Right lung (tissue), 5 donors: ENCODE data around the gene MEGF8. TPM values are rescaled to one million over a fixed set of nuclear protein-coding genes. Genes with fewer than 3 reads are reported as not detected.

Source experiments
- DNase-seq, 2 donors: peaks; one replicate each; pipeline ENCODE4 v3.0.0-alpha.2; 2013
- polyA plus RNA-seq, 5 donors: library from polyadenylated mRNA; unstranded; fragments of 120-200 nt; gene quantifications; one replicate each; pipeline versions ENCODE4 v1.2.1 to v1.2.3, GENCODE V29; 2013; ENCODE audit warnings: inconsistent platforms in 1 of 5, low replicate concordance in 1 of 5; ENCODE audit not compliant: insufficient read length in 5 of 5, insufficient read depth in 1 of 5

The MEGF8 gene
- polyA plus RNA-seq, 5 donors = 21.4 to 39.5 (median 27.9) TPM

GRCh38 chr19:42353341-42354015, 28.0 kb downstream of the MEGF8 start:
- DNase-seq = no peak

- DNase-seq = no peak
Measured at GRCh38 chr19:42355896-42356295, 30.5 kb downstream of the MEGF8 start.

- no peak for DNase-seq
Measured at GRCh38 chr19:42356686-42357085, 31.3 kb downstream of the MEGF8 start.

- no peak for DNase-seq
Measured at GRCh38 chr19:42357290-42357689, 31.9 kb downstream of the MEGF8 start.

GRCh38 chr19:42360787-42361544, 35.5 kb downstream of the MEGF8 start:
- no peak for DNase-seq

GRCh38 chr19:42361545-42361910, 36.1 kb downstream of the MEGF8 start:
- DNase-seq = no peak

GRCh38 chr19:42362342-42362741, 36.9 kb downstream of the MEGF8 start:
- DNase-seq = no peak

GRCh38 chr19:42362891-42363440, 37.5 kb downstream of the MEGF8 start:
- DNase-seq = no peak

GRCh38 chr19:42363614-42364346, 38.3 kb downstream of the MEGF8 start:
- no peak for DNase-seq

- no peak for DNase-seq
Measured at GRCh38 chr19:42366673-42367072, 41.2 kb downstream of the MEGF8 start.

- no peak for DNase-seq
Measured at GRCh38 chr19:42367929-42368328, 42.5 kb downstream of the MEGF8 start.

GRCh38 chr19:42368360-42368759, 42.9 kb downstream of the MEGF8 start:
- no peak for DNase-seq

- no peak for DNase-seq
Measured at GRCh38 chr19:42368765-42369164, 43.3 kb downstream of the MEGF8 start.

GRCh38 chr19:42369433-42370067, 44.1 kb downstream of the MEGF8 start:
- no peak for DNase-seq

GRCh38 chr19:42370068-42370520, 44.7 kb downstream of the MEGF8 start:
- no peak for DNase-seq

- DNase-seq = peak in 1 of 2 donors; percentile 21
Measured at GRCh38 chr19:42370626-42371175, 45.3 kb downstream of the MEGF8 start.

GRCh38 chr19:42374826-42375376, 49.5 kb downstream of the MEGF8 start:
- no peak for DNase-seq

- no peak for DNase-seq
Measured at GRCh38 chr19:42375415-42376176, 50.2 kb downstream of the MEGF8 start.

- DNase-seq = no peak
Measured at GRCh38 chr19:42376177-42376555, 50.7 kb downstream of the MEGF8 start.
